Heart right ventricle (tissue), 16 donors: ENCODE data around the gene SFXN3. TPM values are rescaled to one million over a fixed set of nuclear protein-coding genes. Genes with fewer than 3 reads are reported as not detected.

Experiments
- ATAC-seq, 8 donors: fragments of 200-7000 bp; cut with Tn5 transposase; one replicate each; pipeline ENCODE4 v1.9.1; 2020; ENCODE audit warnings: mild to moderate bottlenecking in 8 of 8, moderate library complexity in 8 of 8, moderate number of reproducible peaks in 1 of 8
- DNase-seq, 2 donors: peaks; one replicate each; pipeline ENCODE4 v3.0.0-alpha.2; 2020
- H3K27ac ChIP-seq, 10 donors: fragments of 200-600 bp; sonication (generic) in 2 of 10; one replicate each; pipeline versions ENCODE4 v1.5.0 to v1.8.0; 2020 to 2022; ENCODE audit warnings: mild to moderate bottlenecking in 3 of 10
- H3K27me3 ChIP-seq, 7 donors: fragments of 200-600 bp; one replicate each; pipeline ENCODE4 v1.8.0; 2021 to 2022; ENCODE audit warnings: mild to moderate bottlenecking in 2 of 7
- H3K36me3 ChIP-seq, 9 donors: fragments of 200-600 bp; sonication (generic) in 1 of 9; one replicate each; pipeline versions ENCODE4 v1.5.0 to v1.8.0; 2020 to 2022; ENCODE audit warnings: mild to moderate bottlenecking in 2 of 9
- H3K4me1 ChIP-seq, 9 donors: fragments of 200-600 bp; sonication (generic) in 1 of 9; one replicate each; pipeline versions ENCODE4 v1.5.0 to v1.8.0; 2020 to 2022; ENCODE audit warnings: mild to moderate bottlenecking in 4 of 9
- H3K4me3 ChIP-seq, 10 donors: fragments of 200-600 bp; sonication (generic) in 2 of 10; one replicate each; pipeline versions ENCODE4 v1.5.0 to v1.8.0; 2020 to 2022; ENCODE audit warnings: mild to moderate bottlenecking in 7 of 10, moderate library complexity in 2 of 10
- H3K9me3 ChIP-seq, 11 donors: fragments of 200-600 bp in 10 of 11; sonication (generic) in 2 of 11; one replicate each; pipeline versions ENCODE4 v1.5.0 to v1.8.0; 2013 to 2022; ENCODE audit warnings: mild to moderate bottlenecking in 2 of 11, control low read depth in 1 of 11, moderate library complexity in 1 of 11
- WGBS, 2 donors: extraction: QIAGEN DNeasy Blood & Tissue Kit; methylation state at CpG; one replicate each; pipeline ENCODE4 v1.1.7; 2013; ENCODE audit warnings: inconsistent platforms in 1 of 2; 5-methylcytosine and 5-hydroxymethylcytosine counted together
- intact Hi-C, 10 donors: fragments of 100-400 bp; cut with DNase I; formaldehyde crosslinking; loops; one replicate each; pipeline versions ENCODE4 v1.11.1 to v1.14.2; 2022
- polyA plus RNA-seq, 2 donors: library from polyadenylated mRNA; stranded (reverse); fragments of 200-250 nt; gene quantifications; one replicate each; pipeline ENCODE4 v1.2.3, GENCODE V29; 2013
- total RNA-seq, 10 donors: library from RNA; stranded (reverse); fragmentation: NEBNext Ultra II Directional in 3 of 10; extraction: Animal tissue kit (Norgen Biotek cat#: 25700) in 3 of 10; gene quantifications; one replicate each; pipeline versions ENCODE4 v1.2.1 to v1.2.4, GENCODE V29; 2021 to 2023
- TF ChIP-seq, protein P1 (sequence below), 9 donors: fragments of 200-600 bp; sonication (generic) in 2 of 9; IDR thresholded peaks; one replicate each; pipeline versions ENCODE4 v1.5.0 to v1.8.0; 2021 to 2022; ENCODE audit warnings: antibody characterized with exemption in 9 of 9, mild to moderate bottlenecking in 5 of 9, moderate library complexity in 1 of 9
- donor health status: Arrhythmogenic right ventricular cardiomyopathy.
- donor health status: ischemic (EF 13 %, LVEDD 7.1; RV severe dilation, severe dysfunction).
- donor health status: healthy with polysubstance abuse.
- donor health status: DM: no; HTN: yes; CAD: no.
- donor health status: DM: no; HTN: no; CAD: no.
- donor health status: ischemic (EF 25% LVEDD 6.9; RV normal size, moderate dysfunction).
- donor health status: ischemic (EF 25% LVEDD 5.7; RV mildly dilated, moderate dysfunction).
- donor health status: healthy.
- donor health status: DM: yes; HTN: yes; CAD: no.
- donor health status: Ischemic cardiomyopathy.
- donor health status: ischemic (EF 35%, LVEDD 5.7; RV mildly dilated, moderate dysfunction).
- donor health status: nonischemic (EF 11% LVEDD 7.7; RV severe dilation, severe dysfunction).
- donor health status: DM: yes; HTN: yes; CAD: no.
- donor health status: PGD.
- donor health status: ischemic (EF 29% LVEDD 5.4; RV normal size, mild dysfunction).
- donor health status: nonischemic (EF 23%, LVEDD 6.1; RV moderate dilation, normal function).

SFXN3 gene
- total and polyA plus RNA-seq, 12 donors, result 8.4 to 25.7 (median 15.4) TPM

DNA sequence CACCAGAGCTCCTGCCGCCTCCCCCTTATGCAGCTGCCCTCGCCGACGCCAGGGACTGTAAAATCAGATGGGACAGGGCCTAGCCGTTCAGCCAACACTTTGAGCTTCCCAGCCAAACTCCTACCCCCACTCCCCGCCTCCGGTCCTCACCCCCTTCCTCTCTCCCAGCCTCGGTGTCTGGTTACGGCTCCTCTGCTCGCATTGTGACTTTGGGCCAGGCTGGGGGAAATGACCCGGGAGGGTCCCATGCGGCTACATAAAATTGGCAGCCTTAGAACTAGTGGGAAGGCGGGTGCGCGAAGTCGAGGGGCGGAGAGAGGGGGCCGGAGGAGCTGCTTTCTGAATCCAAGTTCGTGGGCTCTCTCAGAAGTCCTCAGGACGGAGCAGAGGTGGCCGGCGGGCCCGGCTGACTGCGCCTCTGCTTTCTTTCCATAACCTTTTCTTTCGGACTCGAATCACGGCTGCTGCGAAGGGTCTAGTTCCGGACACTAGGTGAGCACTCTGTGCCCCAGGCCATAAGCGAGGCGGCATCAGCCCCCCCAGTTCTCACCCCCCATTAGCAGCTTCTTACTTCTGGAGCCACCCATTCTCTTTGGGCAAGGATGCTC, 30.7 kb downstream of the SFXN3 start, which contains the start of gene KAZALD1:
TSS of gene KAZALD1 (plus strand) at position 366 of the 608 bp plus-strand sequence. CDS start 604 bp downstream, outside the sequence.
- 27 to 28% methylated on average over 30 to 31 of the region's 31 CpGs for WGBS, 2 donors
- TF ChIP-seq, protein P1, sequence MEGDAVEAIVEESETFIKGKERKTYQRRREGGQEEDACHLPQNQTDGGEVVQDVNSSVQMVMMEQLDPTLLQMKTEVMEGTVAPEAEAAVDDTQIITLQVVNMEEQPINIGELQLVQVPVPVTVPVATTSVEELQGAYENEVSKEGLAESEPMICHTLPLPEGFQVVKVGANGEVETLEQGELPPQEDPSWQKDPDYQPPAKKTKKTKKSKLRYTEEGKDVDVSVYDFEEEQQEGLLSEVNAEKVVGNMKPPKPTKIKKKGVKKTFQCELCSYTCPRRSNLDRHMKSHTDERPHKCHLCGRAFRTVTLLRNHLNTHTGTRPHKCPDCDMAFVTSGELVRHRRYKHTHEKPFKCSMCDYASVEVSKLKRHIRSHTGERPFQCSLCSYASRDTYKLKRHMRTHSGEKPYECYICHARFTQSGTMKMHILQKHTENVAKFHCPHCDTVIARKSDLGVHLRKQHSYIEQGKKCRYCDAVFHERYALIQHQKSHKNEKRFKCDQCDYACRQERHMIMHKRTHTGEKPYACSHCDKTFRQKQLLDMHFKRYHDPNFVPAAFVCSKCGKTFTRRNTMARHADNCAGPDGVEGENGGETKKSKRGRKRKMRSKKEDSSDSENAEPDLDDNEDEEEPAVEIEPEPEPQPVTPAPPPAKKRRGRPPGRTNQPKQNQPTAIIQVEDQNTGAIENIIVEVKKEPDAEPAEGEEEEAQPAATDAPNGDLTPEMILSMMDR (IDR thresholded peaks at IDR 0.05), result no peak
- no peaks in the 10 kb centered on the region for H3K36me3 ChIP-seq
- peaks cover 0 to 52% (median 0%) of the 10 kb centered on the region in 7 donors for H3K27me3 ChIP-seq
- peak within 1 kb of the TSS; percentile 92 to 99 (median 98) for H3K27ac ChIP-seq
- intact Hi-C loops, result loop anchor here in 5 of 10 donors (2.0 to 10.0 kb wide), 5 partner anchors 19 to 81 kb away; partner anchors contain the start of gene LZTS2 (in 2 of the 5)
- peak within 1 kb of the TSS; percentile 52 to 90 (median 76) for H3K4me3 ChIP-seq
- ATAC-seq, result peak; percentile 7 to 51 (median 42)
- peaks cover 13 to 67% (median 57%) of the 10 kb centered on the region in 9 donors for H3K4me1 ChIP-seq
- peak; percentile 74 to 83 for DNase-seq
- no peaks in the 10 kb centered on the region for H3K9me3 ChIP-seq

DNA sequence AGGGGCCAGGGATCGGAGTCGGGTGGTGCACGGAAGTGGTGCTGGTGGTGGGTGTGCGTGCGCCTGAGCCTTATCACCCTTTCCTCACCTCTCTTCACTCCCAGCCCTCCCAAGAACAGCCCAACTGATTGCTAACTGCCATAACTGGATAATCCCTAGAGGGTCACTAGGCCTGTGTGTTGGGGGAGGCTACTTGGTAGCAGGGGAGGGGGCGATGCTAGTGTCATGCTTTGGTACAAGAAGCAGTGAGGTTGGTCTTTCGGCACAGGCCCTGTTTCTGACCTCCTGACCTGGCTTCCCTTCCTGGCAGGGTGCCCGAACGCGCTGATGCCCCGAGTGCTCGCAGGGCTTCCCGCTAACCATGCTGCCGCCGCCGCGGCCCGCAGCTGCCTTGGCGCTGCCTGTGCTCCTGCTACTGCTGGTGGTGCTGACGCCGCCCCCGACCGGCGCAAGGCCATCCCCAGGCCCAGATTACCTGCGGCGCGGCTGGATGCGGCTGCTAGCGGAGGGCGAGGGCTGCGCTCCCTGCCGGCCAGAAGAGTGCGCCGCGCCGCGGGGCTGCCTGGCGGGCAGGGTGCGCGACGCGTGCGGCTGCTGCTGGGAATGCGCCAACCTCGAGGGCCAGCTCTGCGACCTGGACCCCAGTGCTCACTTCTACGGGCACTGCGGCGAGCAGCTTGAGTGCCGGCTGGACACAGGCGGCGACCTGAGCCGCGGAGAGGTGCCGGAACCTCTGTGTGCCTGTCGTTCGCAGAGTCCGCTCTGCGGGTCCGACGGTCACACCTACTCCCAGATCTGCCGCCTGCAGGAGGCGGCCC, 31.4 kb downstream of the SFXN3 start:
- DNase-seq (peak; percentile 50 to 66), ATAC-seq (peak in 2 of 8 donors; percentile 9 to 12)
- peaks cover 0 to 60% (median 0%) of the 10 kb centered on the region in 7 donors for H3K27me3 ChIP-seq
- peaks cover 13 to 74% (median 63%) of the 10 kb centered on the region in 9 donors for H3K4me1 ChIP-seq
- no peaks in the 10 kb centered on the region for H3K9me3 ChIP-seq
- H3K36me3 ChIP-seq, result no peaks in the 10 kb centered on the region
- peak overlapping the region; percentile 92 to 99 (median 98) for H3K27ac ChIP-seq
- H3K4me3 ChIP-seq, result peak overlapping the region; percentile 22 to 90 (median 74)
- 4 to 5% methylated on average over 54 to 63 of the region's 63 CpGs for WGBS, 2 donors
- intact Hi-C loops, result loop anchor here in 2 of 10 donors (5.0 to 10.0 kb wide), 3 partner anchors 65 to 80 kb away; partner anchors contain the start of gene LZTS2 (in 2 of the 2)
- TF ChIP-seq, protein P1 (IDR thresholded peaks at IDR 0.05), result peak; percentile 30 to 78 (median 55)

- H3K4me1 ChIP-seq, result peaks cover 13 to 77% (median 69%) of the 10 kb centered on the region in 9 donors
- TF ChIP-seq, protein P1 (IDR thresholded peaks at IDR 0.05), result no peak
- no peak for DNase-seq
- H3K27me3 ChIP-seq, result peaks cover 0 to 62% (median 0%) of the 10 kb centered on the region in 7 donors
- no peaks in the 10 kb centered on the region for H3K9me3 ChIP-seq
- peak overlapping the region; percentile 92 to 99 (median 98) for H3K27ac ChIP-seq
- H3K4me3 ChIP-seq, result peak overlapping the region in 9 of 10 donors; percentile 52 to 90 (median 76)
- intact Hi-C loops, result loop anchor here in 2 of 10 donors (5.0 to 10.0 kb wide), 3 partner anchors 66 to 79 kb away; partner anchors contain the start of gene LZTS2 (in 2 of the 2)
- no peaks in the 10 kb centered on the region for H3K36me3 ChIP-seq
- ATAC-seq, result no peak
- 10 to 12% methylated on average over 19 of the region's 19 CpGs for WGBS, 2 donors
These were observed 32.1 kb downstream of the SFXN3 start for GRCh38 chr10:101063050-101063525.
